GM12878 (cell line): ENCODE results near the gene PPP1R14D. TPM values are rescaled to one million over a fixed set of nuclear protein-coding genes. Genes with fewer than 3 reads are reported as not detected.

Experiments
- ATAC-seq: fragments of 200-7000 bp; cut with Tn5 transposase; 3 replicates; pipeline ENCODE4 v1.9.1; 2020; ENCODE audit warnings: mild to moderate bottlenecking, moderate library complexity
- BruUV-seq: library from RNA; stranded (reverse); fragments of 400-500 nt; replicated peaks from 2 replicates; lab custom pipeline; 2021; lab: Mats Ljungman, UMichigan
- CTCF ChIA-PET: fragments of 300-600 bp; sonication (Branson Sonifier 250); formaldehyde crosslinking; extraction: SDS; loops from one replicate; lab custom pipeline; 2021; ENCODE audit warnings: inconsistent platforms; lab: Yijun Ruan, JAX
- POLR2A ChIA-PET: fragments of 350-600 bp; formaldehyde crosslinking; extraction: SDS; loops from one replicate; lab custom pipeline; 2021; ENCODE audit warnings: inconsistent platforms; lab: Charles Lee
- RAD21 ChIA-PET: fragments of 300-600 bp; sonication (Branson Sonifier 250); formaldehyde crosslinking; loops from one replicate; lab custom pipeline; 2023; ENCODE audit warnings: antibody characterized with exemption; ENCODE audit not compliant: unreplicated experiment; lab: Charles Lee
- SMC1A ChIA-PET: fragments of 300-600 bp; sonication (Branson Sonifier 250); formaldehyde crosslinking; loops from one replicate; lab custom pipeline; 2023; ENCODE audit not compliant: unreplicated experiment, uncharacterized antibody; lab: Charles Lee
- DNase-seq: peaks from one replicate; pipeline ENCODE4 v3.0.0-alpha.2; 2011; ENCODE audit warnings: low read depth, low spot score
- FAIRE-seq: peaks from 3 replicates; lab custom pipeline; 2011; peaks lifted over from hg19 to GRCh38; lab: Jason Lieb, UNC
- H2AFZ ChIP-seq: 2 replicates; pipeline ENCODE4 v1.6.0; 2011; ENCODE audit warnings: low read depth, low read length, control low read depth; ENCODE audit not compliant: control insufficient read depth
- H3K27ac ChIP-seq: 2 replicates; pipeline ENCODE4 v1.5.1; 2011; ENCODE audit warnings: control low read depth; ENCODE audit not compliant: control insufficient read depth, insufficient read depth
- H3K27me3 ChIP-seq, 2 experiments: replicated peaks in 1 of 2; 2 replicates each; pipeline versions ENCODE4 v1.6.0 to v1.6.1; 2011; ENCODE audit warnings: low read length in 1 of 2; ENCODE audit not compliant: control insufficient read depth in 2 of 2, insufficient read depth in 2 of 2
- H3K36me3 ChIP-seq, 2 experiments: 2 replicates each; pipeline ENCODE4 v1.5.1; 2011; ENCODE audit warnings: low read length in 1 of 2; ENCODE audit not compliant: control insufficient read depth in 2 of 2, insufficient read depth in 2 of 2
- H3K4me1 ChIP-seq: 2 replicates; pipeline ENCODE4 v1.6.1; 2011; ENCODE audit warnings: mild to moderate bottlenecking, low read length, moderate library complexity, mixed read lengths; ENCODE audit not compliant: control insufficient read depth, insufficient read depth
- H3K4me2 ChIP-seq: 2 replicates; pipeline ENCODE4 v1.6.0; 2011; ENCODE audit warnings: control low read depth; ENCODE audit not compliant: control insufficient read depth, insufficient read depth
- H3K4me3 ChIP-seq: fragments of 200-600 bp; sonication (generic); 2 replicates; pipeline ENCODE4 v1.5.1; 2016
- H3K79me2 ChIP-seq: 2 replicates; pipeline ENCODE4 v1.6.0; 2011; ENCODE audit warnings: low read length; ENCODE audit not compliant: control insufficient read depth, insufficient read depth
- H3K9ac ChIP-seq: 2 replicates; pipeline ENCODE4 v1.8.0; 2011; ENCODE audit warnings: low read length, control low read depth, mixed read lengths; ENCODE audit not compliant: control insufficient read depth, insufficient read depth
- H3K9me3 ChIP-seq: replicated peaks from 3 replicates; pipeline ENCODE4 v1.5.1; 2011; ENCODE audit warnings: mild to moderate bottlenecking, low read length; ENCODE audit not compliant: control insufficient read depth, insufficient read depth
- H4K20me1 ChIP-seq: 2 replicates; pipeline ENCODE4 v1.6.0; 2011; ENCODE audit not compliant: control insufficient read depth, insufficient read depth
- MYB ChIP-seq: fragments of 150-350 bp; IDR thresholded peaks from 2 replicates; pipeline ENCODE4 v1.6.1; 2014; ENCODE audit warnings: mild to moderate bottlenecking, low read depth, low read length, borderline replicate concordance
- SREBF2 ChIP-seq: IDR thresholded peaks from 2 replicates; pipeline ENCODE4 v1.6.1; 2012; ENCODE audit warnings: mild to moderate bottlenecking, low read length
- WGBS: methylation state at CpG from one replicate; pipeline ENCODE4 v1.1.6; 2016; ENCODE audit warnings: low lambda C conversion rate; ENCODE audit not compliant: insufficient replicate concordance, insufficient coverage; ENCODE audit errors: missing lambda C conversion rate; 5-methylcytosine and 5-hydroxymethylcytosine counted together
- in situ Hi-C: fragments of 300-500 bp; cut with MboI; formaldehyde crosslinking; loops from 9 replicates; pipeline ENCODE4 v1.14.3; 2018; ENCODE audit warnings: mixed read lengths
- intact Hi-C: fragments of 100-400 bp; cut with micrococcal nuclease; formaldehyde crosslinking; loops from one replicate; pipeline ENCODE4 v1.14.2; 2022; ENCODE audit not compliant: unreplicated experiment
- polyA plus RNA-seq, 11 experiments: library from polyadenylated mRNA; depleted of rRNA in 4 of 11; unstranded in 6 of 11; stranded (reverse) in 5 of 11; fragments of >200 nt; fragmentation: Nextera tagmentation in 4 of 11; fragmentation: Illumina TruSeq in 1 of 11; extraction: Ambion mirVana in 4 of 11; extraction: Trizol in 1 of 11; gene quantifications; 1 replicate in 1 of 11; 2 replicates in 10 of 11; pipeline versions ENCODE4 v1.2.1 to v1.2.3, GENCODE V29; 2011 to 2016; ENCODE audit warnings: inconsistent platforms in 2 of 11, missing spikeins in 2 of 11, low read depth in 1 of 11
- total RNA-seq, 4 experiments: library from RNA; depleted of rRNA in 3 of 4; stranded (reverse); fragments of >200 nt in 3 of 4; fragmentation: Illumina TruSeq in 1 of 4; extraction: Trizol in 1 of 4; gene quantifications; 2 replicates each; pipeline versions ENCODE4 v1.2.1 to v1.2.3, GENCODE V29; 2013 to 2021

The PPP1R14D gene
- total and polyA plus RNA-seq, 10 of the 15 experiments (the other 5 are each of a cell fraction or from before 2014, with no cell fraction given) = 0.10 TPM; not detected in 9

- H3K27ac ChIP-seq = no peak overlapping the region
- in situ Hi-C loops = no loop called here
- no peak overlapping the region for H3K4me2 ChIP-seq
- ChIA-PET CTCF (interaction anchor here (1.6 to 2.0 kb wide), 2 partner anchors 12 to 97 kb away, joined by 3 to 5 read pairs; no protein-coding TSS in a partner anchor), RAD21 (no interaction called here), SMC1A (interaction anchor here (1.6 kb wide), 1 partner anchor 115 kb away, joined by 6 read pairs; no protein-coding TSS in a partner anchor), POLR2A (no interaction called here)
- no TSS peak for BruUV-seq
- TF ChIP-seq SREBF2 = no peak
- peaks cover 2 to 24% of the 10 kb centered on the region in 2 experiments; a peak in 3 of 4 replicates for H3K36me3 ChIP-seq
- 86% methylated on average over 11 of the region's 11 CpGs for WGBS
- ATAC-seq (no peak), FAIRE-seq (no peak), DNase-seq (no peak)
- no peaks in the 10 kb centered on the region for H3K79me2 ChIP-seq
- no peaks in the 10 kb centered on the region for H3K4me1 ChIP-seq
- H3K27me3 ChIP-seq = no peaks in the 10 kb centered on the region
- no peak overlapping the region for H3K4me3 ChIP-seq
- H2AFZ ChIP-seq = no peak overlapping the region
- H3K9ac ChIP-seq = no peak overlapping the region
- H3K9me3 ChIP-seq = no peaks in the 10 kb centered on the region
- no peaks in the 10 kb centered on the region for H4K20me1 ChIP-seq
- intact Hi-C loops = no loop called here
These were observed 51.9 kb downstream of the PPP1R14D start for GRCh38 chr15:40776537-40777141.

GRCh38 chr15:40775740-40776536 lies 52.6 kb downstream of the PPP1R14D start:
- no peaks in the 10 kb centered on the region for H4K20me1 ChIP-seq
- DNase-seq = no peak
- TF ChIP-seq MYB = no peak
- TF ChIP-seq, all 136 proteins: peak for 0
- ATAC-seq (no peak), FAIRE-seq (no peak)
- intact Hi-C loops (no loop called here), in situ Hi-C loops (no loop called here)
- ChIA-PET CTCF (interaction anchor here (1.6 to 2.0 kb wide), 2 partner anchors 11 to 97 kb away, joined by 3 to 5 read pairs; no protein-coding TSS in a partner anchor), POLR2A (no interaction called here), RAD21 (no interaction called here), SMC1A (interaction anchor here (1.6 kb wide), 1 partner anchor 116 kb away, joined by 6 read pairs; no protein-coding TSS in a partner anchor)
- Histone ChIP-seq H3K9me3 (no peaks in the 10 kb centered on the region), H3K27me3 (no peaks in the 10 kb centered on the region), H2AFZ (no peak overlapping the region), H3K27ac (no peak overlapping the region), H3K4me3 (no peak overlapping the region), H3K4me2 (no peak overlapping the region), H3K9ac (no peak overlapping the region), H3K79me2 (no peaks in the 10 kb centered on the region), H3K36me3 (peaks cover 2 to 24% of the 10 kb centered on the region in 2 experiments; a peak in 3 of 4 replicates), H3K4me1 (peaks cover under 1% of the 10 kb centered on the region)
- no TSS peak for BruUV-seq
- WGBS = 96% methylated on average over 13 of the region's 14 CpGs
